HG03280 (cell line): ENCODE measurements around the gene PCMTD2.
"Not testable (repeated sequence)": the region's sequence is repeated elsewhere in the genome, so short reads cannot be mapped to it uniquely, and the experiment has no call there.

Experiments used
- ATAC-seq: cut with Tn5 transposase; IDR thresholded peaks from one replicate; pipeline ENCODE4 v1.9.1; 2021; ENCODE audit warnings: mild to moderate bottlenecking, moderate library complexity; ENCODE audit not compliant: unreplicated experiment

Gene PCMTD2

DNA sequence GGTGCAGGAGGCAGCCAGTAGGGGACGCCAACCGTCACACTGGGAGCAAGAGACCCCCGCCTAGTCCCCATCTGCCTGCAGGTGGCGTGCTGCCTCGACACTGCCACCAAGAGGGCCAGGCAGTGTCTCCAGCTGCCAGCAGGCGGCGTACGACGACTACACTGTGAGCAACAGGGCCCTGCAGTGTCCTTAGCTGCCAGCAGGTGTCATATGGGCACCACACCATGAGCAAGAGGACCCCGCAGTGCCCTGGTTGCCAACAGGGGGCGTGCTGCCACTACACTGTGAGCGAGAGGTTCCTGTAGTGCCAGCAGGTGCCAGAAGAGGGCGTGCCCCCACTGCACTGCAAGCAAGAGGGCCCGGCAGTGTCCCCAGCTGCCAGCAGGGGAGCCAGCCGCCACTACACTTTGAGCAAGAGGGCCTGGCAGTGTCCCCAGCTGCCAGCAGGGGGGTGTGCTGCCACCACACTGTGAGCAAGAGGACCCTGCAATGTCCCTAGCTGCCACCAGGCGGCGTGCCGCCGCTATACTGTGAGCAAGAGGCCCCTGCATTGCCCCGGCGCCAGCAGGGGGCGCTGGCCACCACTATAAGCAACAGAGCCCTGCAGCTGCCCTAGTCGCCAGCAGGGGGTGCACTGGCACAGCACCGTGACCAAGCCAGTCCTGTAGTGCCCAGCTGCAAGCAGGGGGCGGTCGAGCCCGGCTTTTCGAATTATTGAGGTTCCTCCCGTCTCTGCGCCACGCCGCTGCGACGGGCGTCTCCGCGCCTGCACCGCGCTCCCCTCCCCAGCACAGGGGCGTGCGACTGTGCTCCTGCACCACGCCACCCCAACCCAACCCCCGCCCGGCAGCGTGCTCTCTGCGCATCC lies 30.3 kb downstream of the PCMTD2 start:
- peak; percentile 91 for ATAC-seq

DNA sequence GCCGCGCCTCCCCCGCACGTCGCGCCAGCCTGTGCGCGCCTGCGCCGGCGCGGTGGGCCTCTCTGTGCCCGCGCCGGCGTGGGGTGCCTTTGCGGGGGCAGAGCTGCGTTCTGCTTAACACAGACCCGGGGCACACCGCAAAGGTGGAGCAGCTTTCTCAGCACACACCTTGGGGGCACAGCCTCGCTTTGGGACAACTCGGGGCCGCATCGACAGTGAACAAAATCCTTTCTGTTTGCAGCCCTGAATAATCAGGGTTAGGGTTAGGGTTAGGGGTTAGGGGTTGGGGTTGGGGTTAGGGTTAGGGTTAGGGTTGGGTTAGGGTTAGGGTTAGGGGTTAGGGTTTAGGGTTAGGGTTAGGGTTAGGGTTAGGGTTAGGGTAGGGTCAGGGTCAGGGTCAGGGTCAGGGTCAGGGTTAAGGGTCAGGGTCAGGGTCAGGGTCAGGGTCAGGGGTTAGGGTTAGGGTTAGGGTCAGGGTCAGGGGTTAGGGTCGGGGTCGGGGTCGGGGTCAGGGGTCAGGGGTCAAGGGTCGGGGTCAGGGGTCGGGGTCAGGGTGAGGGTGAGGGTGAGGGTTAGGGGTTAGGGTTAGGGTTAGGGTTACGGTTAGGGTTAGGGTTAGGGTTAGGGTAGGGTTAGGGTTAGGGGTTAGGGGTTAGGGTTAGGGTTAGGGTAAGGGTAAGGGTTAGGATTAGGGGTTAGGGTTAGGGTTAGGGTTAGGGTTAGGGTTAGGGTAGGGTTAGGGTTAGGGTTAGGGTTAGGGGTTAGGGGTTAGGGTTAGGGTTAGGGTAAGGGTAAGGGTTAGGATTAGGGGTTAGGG lies 31.1 kb downstream of the PCMTD2 start:
- not testable (repeated sequence) for ATAC-seq

DNA sequence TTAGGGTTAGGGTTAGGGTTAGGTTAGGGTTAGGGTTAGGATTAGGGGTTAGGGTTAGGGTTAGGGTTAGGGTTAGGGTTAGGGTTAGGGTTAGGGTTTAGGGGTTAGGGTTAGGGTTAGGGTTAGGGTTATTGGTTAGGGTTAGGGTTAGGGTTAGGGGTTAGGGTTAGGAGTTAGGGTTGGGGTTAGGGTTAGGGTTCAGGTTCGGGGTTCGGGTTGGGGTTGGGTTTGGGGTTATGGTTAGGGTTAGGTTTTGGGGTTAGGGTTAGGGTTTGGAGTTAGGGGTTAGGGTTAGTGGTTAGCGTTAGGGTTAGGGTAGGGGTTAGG lies 31.7 kb downstream of the PCMTD2 start:
- not testable (repeated sequence) for ATAC-seq

DNA sequence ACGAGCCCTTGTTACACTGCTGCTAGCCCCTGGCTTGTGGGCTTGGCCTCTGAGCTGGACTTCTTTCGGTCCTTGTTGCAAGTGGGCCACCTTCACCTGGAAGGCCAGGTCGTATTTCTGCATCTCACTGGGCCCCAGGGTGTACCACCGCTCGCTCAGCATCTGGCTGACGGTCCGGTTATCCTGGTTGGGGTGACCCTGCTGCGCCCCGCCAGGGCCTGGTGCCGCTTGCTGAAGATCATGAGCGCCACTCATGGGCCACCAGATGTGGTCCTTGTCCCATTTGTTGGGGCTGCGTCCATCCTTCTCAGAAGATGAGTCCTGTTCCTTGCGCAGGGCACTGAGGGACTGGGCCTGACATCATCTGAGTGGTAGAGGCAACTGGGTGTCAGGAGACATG lies 36.6 kb downstream of the PCMTD2 start:
- not testable (repeated sequence) for ATAC-seq

DNA sequence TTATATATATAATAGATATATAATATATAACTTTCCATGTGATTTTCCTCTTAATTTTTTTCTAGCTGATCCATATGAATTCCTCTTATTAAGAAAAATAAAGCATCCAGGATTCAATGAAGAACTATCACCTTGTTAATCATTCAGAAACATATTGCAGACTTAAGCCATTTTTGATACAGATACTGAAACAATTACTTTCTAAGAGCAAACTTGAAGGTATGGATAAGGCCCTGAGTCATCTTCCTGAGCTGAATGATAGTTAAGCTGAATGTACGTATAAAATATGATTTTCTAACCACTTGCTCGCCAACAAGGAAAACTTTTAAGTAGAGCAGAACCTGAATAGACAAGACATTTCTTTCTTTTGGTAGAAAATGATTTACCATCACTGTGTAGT lies 47.5 kb downstream of the PCMTD2 start:
- ATAC-seq, result not testable (repeated sequence)

DNA sequence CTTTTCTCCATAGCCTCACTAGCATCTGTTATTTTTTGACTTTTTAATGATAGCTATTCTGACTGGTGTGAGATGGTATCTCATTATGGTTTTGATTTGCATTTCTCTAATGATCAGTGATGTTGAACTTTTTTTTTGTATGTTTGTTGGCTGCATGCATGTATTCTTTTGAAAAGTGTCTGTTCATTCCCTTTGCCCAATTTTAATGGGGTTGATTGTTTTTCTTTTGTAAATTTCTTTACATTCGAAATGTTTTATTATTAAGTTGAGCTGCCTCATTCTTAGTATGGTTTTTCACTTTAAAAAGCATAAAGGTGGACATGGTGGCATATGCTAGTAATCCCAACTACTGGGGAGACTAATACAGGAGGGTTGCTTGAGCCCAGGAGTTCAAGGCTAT lies 58.2 kb downstream of the PCMTD2 start:
- not testable (repeated sequence) for ATAC-seq

DNA sequence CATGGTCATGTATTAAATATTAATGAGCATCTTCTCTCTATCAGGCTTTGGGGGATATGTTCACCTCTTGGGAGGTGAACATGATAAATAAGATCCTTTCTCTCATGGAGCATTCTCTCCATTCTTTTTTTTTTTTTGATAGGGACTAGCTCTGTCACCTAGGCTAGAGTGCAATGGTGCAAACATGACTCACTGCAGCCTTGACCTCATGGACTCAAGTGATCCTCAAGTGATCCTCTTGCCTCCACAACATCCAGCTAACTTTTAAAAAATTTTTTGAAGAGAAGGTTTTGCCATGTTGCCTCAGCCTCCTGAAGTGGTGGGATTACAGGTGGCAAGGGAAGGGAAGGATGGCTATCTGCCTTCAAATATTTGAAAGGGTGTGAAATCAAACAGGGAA lies 59.8 kb downstream of the PCMTD2 start:
- not testable (repeated sequence) for ATAC-seq

DNA sequence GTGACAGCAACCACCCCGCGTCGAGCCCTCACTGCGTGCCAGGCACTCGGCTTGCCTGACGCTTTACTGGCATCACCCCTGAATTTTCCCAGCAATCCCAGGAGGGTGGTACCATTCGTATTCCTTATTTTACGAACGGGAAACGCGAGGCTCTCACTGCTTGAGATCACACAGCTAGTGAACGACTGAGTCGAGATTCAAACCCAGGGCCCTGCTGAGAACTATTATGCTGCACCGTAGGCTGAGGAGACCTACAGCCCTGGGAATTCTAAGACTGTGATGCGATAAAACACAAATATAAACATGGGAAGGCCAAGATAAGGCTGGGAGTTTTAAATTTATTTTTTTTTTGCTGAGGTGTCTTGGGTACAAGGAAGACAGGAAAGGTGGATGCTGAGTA lies 60.3 kb downstream of the PCMTD2 start:
- not testable (repeated sequence) for ATAC-seq

DNA sequence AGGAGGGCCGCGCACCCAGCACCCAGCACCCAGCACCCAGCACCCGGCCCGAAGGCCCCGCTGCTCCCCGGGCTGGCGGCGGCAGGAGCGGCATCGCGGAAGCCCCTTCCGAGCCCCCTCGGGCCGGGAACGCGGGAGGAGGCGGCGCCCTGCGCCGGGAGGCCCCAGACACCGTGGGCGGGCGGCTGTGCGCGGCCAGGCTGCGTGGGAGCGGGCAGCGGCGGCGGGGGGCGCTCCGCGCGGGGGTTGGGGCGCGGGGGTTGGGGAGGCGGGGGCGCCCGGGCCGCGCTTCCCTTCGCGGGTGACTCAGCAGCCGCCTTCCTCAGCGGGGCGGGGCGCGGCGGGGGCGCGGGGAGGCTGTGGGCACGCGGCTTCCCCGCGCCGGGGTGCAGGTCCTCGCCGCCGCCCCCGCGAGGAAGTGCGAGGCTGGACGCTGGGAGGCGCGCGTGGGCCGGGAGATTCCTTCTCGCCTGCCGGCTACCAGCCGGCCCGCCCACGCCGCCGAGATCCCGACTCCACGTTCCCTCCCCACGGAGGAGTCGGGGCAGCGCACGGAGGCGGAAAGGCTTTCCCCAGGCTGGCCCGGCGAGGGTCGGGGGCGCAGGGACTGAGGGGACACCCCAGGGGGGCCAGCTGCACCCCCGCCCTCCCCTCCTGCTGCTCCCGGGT lies 61.0 kb downstream of the PCMTD2 start:
- not testable (repeated sequence) for ATAC-seq

DNA sequence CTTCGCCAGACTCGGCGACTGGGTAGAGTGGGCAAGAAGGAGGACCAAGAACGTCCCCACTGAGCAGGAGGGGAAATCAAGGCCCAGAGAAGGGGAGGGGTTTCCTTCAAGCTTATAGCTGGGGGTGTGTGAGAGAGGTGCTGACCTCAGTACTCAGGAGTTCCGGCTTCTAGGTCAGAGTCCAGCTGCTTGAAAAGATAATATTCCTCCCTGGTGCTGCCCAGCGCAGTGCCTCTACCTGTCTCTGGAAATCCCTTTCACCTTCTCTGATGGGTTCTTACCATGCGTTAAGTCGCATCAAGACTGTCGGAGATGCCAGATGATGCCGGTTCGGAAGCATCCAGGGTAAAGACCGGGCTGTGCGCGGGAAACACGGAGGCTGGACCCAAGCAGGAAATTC lies 61.8 kb downstream of the PCMTD2 start:
- not testable (repeated sequence) for ATAC-seq

DNA sequence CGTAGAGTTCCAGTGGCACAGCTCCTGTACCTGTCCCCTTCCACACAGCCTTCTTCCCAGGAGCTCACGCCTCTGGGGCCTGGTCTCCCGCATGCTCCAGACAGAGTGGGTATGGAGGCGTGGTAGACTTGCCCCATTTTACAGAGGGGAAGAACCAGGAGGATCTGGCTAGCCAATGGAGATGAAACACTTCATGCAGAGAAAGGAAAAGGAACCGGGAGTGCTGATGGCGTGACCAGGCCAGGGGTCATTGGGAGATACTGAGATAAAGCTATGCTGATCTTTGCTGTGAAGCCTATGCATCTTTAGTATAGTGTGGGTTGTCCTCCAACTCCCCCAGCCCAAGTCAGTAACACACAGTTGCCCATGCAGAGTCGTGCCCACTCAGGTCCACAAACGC lies 62.5 kb downstream of the PCMTD2 start:
- not testable (repeated sequence) for ATAC-seq

DNA sequence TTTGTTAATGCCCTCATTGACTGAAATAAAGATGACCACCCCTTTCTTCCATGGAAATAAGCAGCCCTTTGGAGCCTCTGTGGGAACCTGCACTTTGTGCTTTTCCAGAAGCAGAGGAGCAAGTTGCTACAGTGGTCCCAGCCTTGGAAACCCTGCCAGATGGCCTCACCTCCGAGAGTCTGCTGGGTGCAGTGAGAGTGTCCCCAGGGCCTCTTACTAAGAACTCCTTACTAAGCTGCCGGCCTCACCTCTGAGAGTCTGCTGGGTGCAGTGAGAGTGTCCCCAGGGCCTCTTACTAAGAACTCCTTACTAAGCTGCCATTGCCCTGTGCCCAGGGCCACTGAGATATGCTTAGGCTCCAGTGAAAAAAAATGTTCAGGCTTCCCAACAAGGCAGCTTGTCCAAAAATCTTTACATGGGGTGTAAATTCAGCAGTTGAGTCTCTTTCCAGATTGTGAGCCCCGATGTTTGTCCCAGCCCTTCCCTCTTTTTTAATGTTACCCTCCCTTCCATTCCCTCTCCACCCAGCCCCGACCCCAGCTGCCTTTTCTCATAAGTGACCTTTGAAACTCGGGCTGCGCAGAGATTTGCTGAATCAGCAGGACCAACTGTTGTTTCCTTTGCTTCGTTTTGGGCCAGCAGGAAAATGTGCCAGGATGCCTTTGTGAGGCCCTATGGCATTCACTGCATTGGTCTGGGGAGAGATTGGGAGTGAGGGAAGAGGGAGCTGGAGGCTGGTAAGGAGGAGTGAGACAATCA lies 66.7 kb downstream of the PCMTD2 start:
- ATAC-seq, result not testable (repeated sequence)
